H1 (cell line): Measurements from ENCODE around the gene WFIKKN1.

Experiments used
- ASH2L ChIP-seq: fragments of 200-600, 300-600 bp; sonication (generic); IDR thresholded peaks from one replicate; pipeline ENCODE4 v1.7.1; 2017; ENCODE audit warnings: low read length
- CTCF ChIP-seq, 3 experiments: IDR thresholded peaks; 1 replicate in 2 of 3; 2 replicates in 1 of 3; pipeline versions ENCODE4 v1.5.1 to v1.6.1; 2011; ENCODE audit warnings: low read length in 3 of 3, mild to moderate bottlenecking in 3 of 3, inconsistent platforms in 2 of 3, low read depth in 1 of 3, moderate library complexity in 1 of 3; ENCODE audit not compliant: insufficient read depth in 1 of 3; ENCODE audit errors: control extremely low read depth in 1 of 3
- EGR1 ChIP-seq: IDR thresholded peaks from 2 replicates; pipeline ENCODE4 v1.6.1; 2011; ENCODE audit warnings: low read depth, low read length, borderline replicate concordance
- EP300 ChIP-seq, 2 experiments: IDR thresholded peaks; 1 replicate in 1 of 2; 2 replicates in 1 of 2; pipeline ENCODE4 v1.6.1; 2011 to 2012; ENCODE audit warnings: low read depth in 2 of 2, low read length in 2 of 2, mild to moderate bottlenecking in 2 of 2, borderline replicate concordance in 1 of 2, inconsistent platforms in 1 of 2, moderate library complexity in 1 of 2
- HDAC6 ChIP-seq: IDR thresholded peaks from one replicate; pipeline ENCODE4 v1.7.1; 2012; ENCODE audit warnings: low read depth, mild to moderate bottlenecking, inconsistent platforms, low read length, moderate library complexity
- MAX ChIP-seq: IDR thresholded peaks from 2 replicates; pipeline ENCODE4 v1.6.1; 2012; ENCODE audit warnings: inconsistent platforms
- NRF1 ChIP-seq: IDR thresholded peaks from 2 replicates; pipeline ENCODE4 v1.6.1; 2011; ENCODE audit warnings: mild to moderate bottlenecking, low read depth, low read length, improper control_type of control experiment
- POLR2AphosphoS5 ChIP-seq: IDR thresholded peaks from 2 replicates; pipeline ENCODE4 v1.6.1; 2011; ENCODE audit warnings: low read depth, low read length
- RAD21 ChIP-seq, 2 experiments: IDR thresholded peaks in 1 of 2; conservative IDR thresholded peaks in 1 of 2; 2 replicates each; pipeline ENCODE4 v1.6.1; 2011; ENCODE audit warnings: low read depth in 2 of 2, low read length in 2 of 2, improper control_type of control experiment in 1 of 2, inconsistent platforms in 1 of 2, mild to moderate bottlenecking in 1 of 2, moderate library complexity in 1 of 2
- SIX5 ChIP-seq: IDR thresholded peaks from 2 replicates; pipeline ENCODE4 v1.6.1; 2011; ENCODE audit warnings: mild to moderate bottlenecking, low read depth, low read length
- SRF ChIP-seq: IDR thresholded peaks from 2 replicates; pipeline ENCODE4 v1.6.1; 2011; ENCODE audit warnings: mild to moderate bottlenecking, low read depth, low read length, moderate library complexity
- YY1 ChIP-seq: IDR thresholded peaks from 2 replicates; pipeline ENCODE4 v1.6.1; 2011; ENCODE audit warnings: low read depth, mild to moderate bottlenecking, low read length

GRCh38 chr16:648781-649589, 18.2 kb downstream of the WFIKKN1 start, which contains the start of gene WDR90:
- TF ChIP-seq HDAC6 = no peak
- peak; percentile 22; the same call in 1 of the 2 replicates for TF ChIP-seq POLR2AphosphoS5
- TF ChIP-seq CTCF (IDR thresholded peaks at IDR 0.05; ENCODE audit: control extremely low read depth in 1 of 3, insufficient read depth in 1 of 3, low read depth in 1 of 3, low read length in 3 of 3) = no peak
- TF ChIP-seq ASH2L = peak; percentile 59
- TF ChIP-seq EP300 (IDR thresholded peaks at IDR 0.05; ENCODE audit: borderline replicate concordance in 1 of 2, low read depth in 2 of 2, low read length in 2 of 2) = no peak
- no peak for TF ChIP-seq SIX5
- TF ChIP-seq RAD21 (IDR thresholded peaks at IDR 0.05 in 1 of 2, conservative IDR thresholded peaks at IDR 0.05 in 1 of 2; ENCODE audit: low read depth in 2 of 2, low read length in 2 of 2) = no peak
- peak; percentile 95 for TF ChIP-seq MAX
- TF ChIP-seq SRF = no peak
- TF ChIP-seq YY1 = peak; percentile 98
- peak; percentile 66 for TF ChIP-seq EGR1
- no peak for TF ChIP-seq NRF1
